ENCODE data around the gene ASIC3. TPM values are rescaled to one million over a fixed set of nuclear protein-coding genes. Genes with fewer than 3 reads are reported as not detected.
A peak's percentile ranks its signal among the peaks of the same experiment; 100 is the strongest.

The ASIC3 gene
- total and polyA plus RNA-seq, 2 experiments from 2014 or later = 6.8 to 9.8 TPM

DNA sequence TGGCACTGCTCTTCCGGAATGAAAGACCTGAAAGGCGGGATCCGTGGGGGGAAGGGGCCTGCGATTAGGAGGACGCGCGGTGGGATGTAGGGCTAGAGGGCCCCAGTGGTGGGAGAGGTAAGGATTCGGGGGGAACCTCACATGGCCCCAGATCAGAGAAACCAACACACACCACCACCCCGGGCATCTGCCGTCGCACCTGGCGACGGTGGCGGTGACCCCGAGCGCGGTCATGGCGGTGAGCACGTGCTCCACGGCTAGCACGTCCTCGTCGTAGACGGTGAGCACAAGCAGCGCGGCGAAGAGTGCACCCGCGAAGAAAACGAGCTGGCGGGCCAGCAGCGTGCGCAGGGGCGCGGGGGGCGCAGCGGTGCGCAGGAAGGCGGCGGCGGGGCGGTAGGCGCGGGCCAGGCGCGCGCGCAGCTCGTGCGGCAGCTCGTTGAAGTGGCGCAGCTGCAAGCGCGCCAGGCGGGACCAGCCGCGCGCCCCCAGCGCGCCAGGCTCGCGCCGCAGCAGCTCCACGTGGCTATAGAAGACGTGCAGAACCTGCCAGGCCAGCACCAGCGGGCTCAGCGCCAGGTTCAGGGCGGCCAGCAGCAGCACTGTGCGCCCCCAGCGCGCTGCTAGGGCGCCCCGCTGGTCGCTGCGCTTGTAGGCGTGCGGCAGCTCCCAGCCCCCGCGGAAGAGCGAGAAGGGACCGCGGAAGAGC, 29.8 kb upstream of the ASIC3 start:
- Histone ChIP-seq H3K4me1 (ENCODE audit: low read depth) (peaks cover 21% of the 10 kb centered on the region), H3K27me3 (peaks cover 10% of the 10 kb centered on the region), H3K9me3 (ENCODE audit: low read depth) (no peaks in the 10 kb centered on the region), H3K36me3 (no peaks in the 10 kb centered on the region), H3K4me3 (peak overlapping the region; percentile 17), H3K27ac (no peak overlapping the region)
- TF ChIP-seq, protein P1, sequence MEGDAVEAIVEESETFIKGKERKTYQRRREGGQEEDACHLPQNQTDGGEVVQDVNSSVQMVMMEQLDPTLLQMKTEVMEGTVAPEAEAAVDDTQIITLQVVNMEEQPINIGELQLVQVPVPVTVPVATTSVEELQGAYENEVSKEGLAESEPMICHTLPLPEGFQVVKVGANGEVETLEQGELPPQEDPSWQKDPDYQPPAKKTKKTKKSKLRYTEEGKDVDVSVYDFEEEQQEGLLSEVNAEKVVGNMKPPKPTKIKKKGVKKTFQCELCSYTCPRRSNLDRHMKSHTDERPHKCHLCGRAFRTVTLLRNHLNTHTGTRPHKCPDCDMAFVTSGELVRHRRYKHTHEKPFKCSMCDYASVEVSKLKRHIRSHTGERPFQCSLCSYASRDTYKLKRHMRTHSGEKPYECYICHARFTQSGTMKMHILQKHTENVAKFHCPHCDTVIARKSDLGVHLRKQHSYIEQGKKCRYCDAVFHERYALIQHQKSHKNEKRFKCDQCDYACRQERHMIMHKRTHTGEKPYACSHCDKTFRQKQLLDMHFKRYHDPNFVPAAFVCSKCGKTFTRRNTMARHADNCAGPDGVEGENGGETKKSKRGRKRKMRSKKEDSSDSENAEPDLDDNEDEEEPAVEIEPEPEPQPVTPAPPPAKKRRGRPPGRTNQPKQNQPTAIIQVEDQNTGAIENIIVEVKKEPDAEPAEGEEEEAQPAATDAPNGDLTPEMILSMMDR (IDR thresholded peaks at IDR 0.05; ENCODE audit: low read depth, low read length) = no peak
- DNase-seq (ENCODE audit: low read depth in 1 of 2, low spot score in 1 of 2) = peak; percentile 30 to 39

DNA sequence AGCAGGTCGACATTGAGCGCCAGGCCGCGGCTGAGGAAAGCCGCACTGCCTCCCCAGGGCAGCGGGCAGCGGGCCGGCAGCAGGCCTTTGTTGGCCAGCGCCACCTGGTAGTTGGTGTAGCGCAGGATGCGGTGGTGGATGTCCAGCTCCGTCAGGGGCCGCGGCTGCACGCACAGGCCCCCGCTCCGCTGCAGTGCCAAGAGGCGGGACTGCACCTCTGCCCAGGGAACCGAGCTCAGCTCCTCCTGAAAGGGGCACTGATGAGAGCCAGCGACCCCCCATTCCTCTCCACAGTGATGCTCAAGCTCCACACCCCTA, 29.2 kb upstream of the ASIC3 start:
- DNase-seq (ENCODE audit: low read depth in 1 of 2, low spot score in 1 of 2) = no peak
- Histone ChIP-seq H3K4me3 (no peak overlapping the region), H3K27me3 (peaks cover 10% of the 10 kb centered on the region)

DNA sequence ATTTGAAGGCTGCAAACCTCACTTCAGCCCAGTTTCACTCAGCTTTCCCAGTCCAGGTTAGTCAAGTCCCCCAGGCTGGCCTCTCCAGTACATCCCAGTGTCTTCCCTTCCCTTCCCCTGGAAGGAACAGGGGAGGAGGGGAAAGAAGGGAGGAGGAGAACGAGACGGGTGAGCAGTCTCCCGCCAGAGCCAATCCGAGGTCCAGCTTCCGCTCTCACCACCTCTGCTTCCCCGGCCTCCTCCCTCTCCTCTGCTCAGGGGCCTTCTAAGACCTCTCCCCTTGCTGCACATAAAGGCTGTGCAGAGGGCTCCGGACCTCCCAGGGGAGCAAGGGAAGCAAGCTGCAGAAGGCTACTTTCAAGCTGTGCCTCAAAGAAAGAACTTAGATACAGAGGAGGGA, 28.1 kb upstream of the ASIC3 start:
- H3K27ac ChIP-seq = no peak overlapping the region

More for the DNA sequence above, 29.2 kb upstream of the ASIC3 start:
- H3K9me3 ChIP-seq (ENCODE audit: low read depth) = no peaks in the 10 kb centered on the region
- no peak overlapping the region for H3K27ac ChIP-seq
- peaks cover 21% of the 10 kb centered on the region for H3K4me1 ChIP-seq (ENCODE audit: low read depth)
- H3K36me3 ChIP-seq = no peaks in the 10 kb centered on the region
- TF ChIP-seq, protein P1 (IDR thresholded peaks at IDR 0.05; ENCODE audit: low read depth, low read length) = peak; percentile 0

DNA sequence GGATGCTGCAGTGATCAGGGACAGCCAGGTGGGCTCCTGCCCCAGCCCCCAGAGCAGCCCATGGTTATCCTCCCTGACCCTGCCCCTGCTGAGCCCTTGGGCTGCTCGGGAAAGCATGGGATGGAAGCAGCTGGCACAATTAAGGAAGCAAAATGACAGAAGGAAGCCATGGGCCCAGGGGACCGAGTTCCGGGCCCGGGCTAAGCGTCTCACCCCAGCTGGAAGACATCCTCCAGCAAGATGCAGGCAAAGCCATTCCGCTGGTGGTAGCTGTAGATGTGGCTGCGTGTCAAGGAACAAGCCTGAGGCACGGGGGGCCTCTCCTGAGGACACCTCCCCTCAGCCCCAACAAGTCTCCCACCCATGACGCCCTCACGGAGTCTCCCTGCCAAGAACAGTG, 25.1 kb upstream of the ASIC3 start:
- Histone ChIP-seq H3K36me3 (no peaks in the 10 kb centered on the region), H3K4me3 (no peak overlapping the region), H3K9me3 (ENCODE audit: low read depth) (no peaks in the 10 kb centered on the region), H3K27me3 (peaks cover 10% of the 10 kb centered on the region), H3K4me1 (ENCODE audit: low read depth) (peaks cover 24% of the 10 kb centered on the region), H3K27ac (no peak overlapping the region)
- TF ChIP-seq, protein P1 (IDR thresholded peaks at IDR 0.05; ENCODE audit: low read depth, low read length) = no peak
- DNase-seq (ENCODE audit: low read depth in 1 of 2, low spot score in 1 of 2) = no peak

More for the DNA sequence above, 28.1 kb upstream of the ASIC3 start:
- Histone ChIP-seq H3K9me3 (ENCODE audit: low read depth) (no peaks in the 10 kb centered on the region), H3K4me3 (no peak overlapping the region), H3K36me3 (no peaks in the 10 kb centered on the region), H3K4me1 (ENCODE audit: low read depth) (peaks cover 21% of the 10 kb centered on the region), H3K27me3 (peaks cover 10% of the 10 kb centered on the region)
- TF ChIP-seq, protein P1 (IDR thresholded peaks at IDR 0.05; ENCODE audit: low read depth, low read length) = no peak
- no peak for DNase-seq (ENCODE audit: low read depth in 1 of 2, low spot score in 1 of 2)

DNA sequence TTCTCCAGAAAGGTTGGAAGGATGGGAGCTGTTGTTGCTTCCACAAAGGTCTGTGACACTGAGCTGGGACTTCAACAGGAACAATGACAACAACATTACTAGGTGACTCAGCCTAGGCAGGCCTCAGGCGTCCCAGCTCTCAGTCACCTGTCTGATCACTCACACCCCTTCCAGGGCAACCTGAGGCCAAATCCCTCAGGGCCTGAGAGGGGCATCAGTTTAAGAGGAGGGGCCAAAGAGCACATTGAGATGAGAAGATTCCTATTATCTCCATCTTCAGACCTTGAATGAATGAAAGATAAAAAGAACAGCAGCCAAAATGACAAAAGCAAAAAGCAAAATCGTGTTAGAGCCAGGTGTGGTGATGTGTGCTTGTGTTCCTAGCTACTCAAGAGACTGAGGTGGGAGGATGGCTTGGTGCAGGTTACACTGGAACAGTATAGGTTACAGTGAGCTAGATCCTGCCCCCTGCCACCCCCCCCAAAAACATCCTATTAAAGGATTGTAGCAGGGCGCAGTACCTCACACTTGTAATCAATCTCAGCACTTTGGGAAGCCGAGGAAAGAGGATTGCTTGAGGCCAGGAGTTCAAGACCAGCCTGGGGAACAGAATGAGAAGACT, 23.8 kb upstream of the ASIC3 start, which contains the start of gene ATG9B:
Gene ATG9B (minus strand): TSS at position 60 of the 622 bp plus-strand sequence. CDS start 71 bp downstream, outside the sequence.
- no peak for DNase-seq (ENCODE audit: low read depth in 1 of 2, low spot score in 1 of 2)
- Histone ChIP-seq H3K4me3 (no peak within 1 kb of the TSS), H3K27ac (no peak within 1 kb of the TSS), H3K9me3 (ENCODE audit: low read depth) (no peaks in the 10 kb centered on the region), H3K27me3 (no peaks in the 10 kb centered on the region), H3K36me3 (no peaks in the 10 kb centered on the region), H3K4me1 (ENCODE audit: low read depth) (peaks cover 28% of the 10 kb centered on the region)
- TF ChIP-seq, protein P1 (IDR thresholded peaks at IDR 0.05; ENCODE audit: low read depth, low read length) = no peak
